GM19023 (cell line): ENCODE results near the gene ZNF652.
"Not testable (repeated sequence)": the region's sequence is repeated elsewhere in the genome, so short reads cannot be mapped to it uniquely, and the experiment has no call there.

Experiments used
- ATAC-seq: cut with Tn5 transposase; IDR thresholded peaks from one replicate; pipeline ENCODE4 v1.9.1; 2021; ENCODE audit warnings: mild to moderate bottlenecking, moderate library complexity; ENCODE audit not compliant: unreplicated experiment

ZNF652 gene

GRCh38 chr17:49277638-49278037 lies 84.4 kb downstream of the ZNF652 start:
- ATAC-seq, result no peak

DNA sequence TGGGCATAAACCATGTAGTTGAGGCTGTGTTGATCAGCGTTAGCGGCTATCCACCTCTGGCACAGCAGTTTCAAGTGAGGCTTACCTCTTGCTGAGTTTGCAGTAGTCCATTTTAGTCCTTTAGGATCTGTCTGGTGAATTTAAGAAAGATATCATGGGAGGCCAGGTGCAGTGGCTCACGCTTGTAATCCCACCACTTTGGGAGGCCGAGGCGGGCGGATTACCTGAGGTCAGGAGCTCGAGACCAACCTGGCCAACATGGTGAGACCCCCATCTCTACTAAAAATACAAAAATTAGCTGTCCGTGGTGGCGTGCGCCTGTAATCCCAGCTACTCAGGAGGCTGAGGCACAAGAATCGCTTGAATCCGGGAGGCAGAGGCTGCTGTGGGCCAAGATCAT lies 86.1 kb downstream of the ZNF652 start:
- not testable (repeated sequence) for ATAC-seq

DNA sequence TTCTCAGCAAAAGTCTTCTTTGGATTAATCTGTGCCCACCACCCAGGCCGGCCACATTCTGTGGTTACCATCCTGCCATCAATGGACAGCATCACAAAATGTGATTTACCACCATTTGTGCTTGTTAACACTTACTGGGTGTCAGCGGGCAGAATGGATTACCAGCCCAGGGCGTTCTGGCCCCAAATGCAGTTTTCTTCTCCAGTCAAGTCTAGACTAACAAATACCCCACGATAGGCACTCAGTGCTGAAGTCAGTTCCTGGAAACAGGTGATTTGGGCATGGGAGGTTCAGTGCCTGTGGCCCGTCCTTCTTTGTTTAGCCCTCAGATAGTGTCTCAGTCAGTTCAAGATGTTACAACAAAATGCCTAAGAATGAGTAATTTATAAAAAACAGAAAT lies 92.7 kb downstream of the ZNF652 start:
- ATAC-seq, result no peak

GRCh38 chr17:49267912-49268311 lies 94.1 kb downstream of the ZNF652 start:
- ATAC-seq, result no peak

DNA sequence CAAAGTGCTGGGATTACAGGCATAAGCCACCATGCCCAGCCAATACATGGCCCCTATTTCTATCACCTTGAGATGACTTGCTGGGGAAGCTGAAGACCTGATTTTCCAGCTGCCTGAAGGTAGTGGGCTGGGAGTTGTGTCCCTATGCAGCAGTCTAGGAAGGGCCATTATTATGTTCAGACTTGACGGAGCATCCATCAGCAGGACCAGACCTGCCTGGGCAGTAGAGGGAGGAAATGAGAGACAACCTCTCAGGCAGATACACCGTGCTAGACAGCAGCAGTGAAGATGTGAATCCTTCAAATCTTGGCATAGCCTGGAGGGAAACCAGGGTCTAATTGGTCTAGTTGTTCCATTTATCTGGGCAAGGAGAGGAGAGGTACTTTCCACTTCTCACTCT lies 95.8 kb downstream of the ZNF652 start:
- no peak for ATAC-seq

- ATAC-seq, result not testable (repeated sequence)
Measured at GRCh38 chr17:49261540-49261939, 100.5 kb downstream of the ZNF652 start.

DNA sequence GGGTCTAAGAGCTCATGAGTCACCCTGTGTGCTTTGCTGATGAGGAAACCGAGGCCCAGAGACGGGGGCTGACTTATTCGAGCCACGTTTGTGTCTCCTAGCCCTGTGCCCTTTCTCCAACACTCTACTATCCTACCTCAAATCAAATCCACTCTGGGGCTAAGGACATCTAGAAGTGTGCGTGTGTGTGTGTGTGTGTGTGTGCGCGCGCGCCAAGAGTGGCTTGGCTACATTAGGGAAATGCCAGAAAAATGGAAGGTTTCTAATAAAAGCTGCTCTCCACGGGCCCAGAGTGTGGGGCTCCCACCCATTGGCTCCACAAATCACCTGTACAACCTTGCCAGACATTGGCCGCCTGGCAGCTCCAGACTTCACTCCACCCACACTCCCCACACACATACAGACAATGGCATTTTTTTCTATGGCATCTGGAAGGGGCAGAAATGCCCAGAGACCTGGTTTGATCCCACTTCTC lies 101.2 kb downstream of the ZNF652 start:
- ATAC-seq, result no peak

DNA sequence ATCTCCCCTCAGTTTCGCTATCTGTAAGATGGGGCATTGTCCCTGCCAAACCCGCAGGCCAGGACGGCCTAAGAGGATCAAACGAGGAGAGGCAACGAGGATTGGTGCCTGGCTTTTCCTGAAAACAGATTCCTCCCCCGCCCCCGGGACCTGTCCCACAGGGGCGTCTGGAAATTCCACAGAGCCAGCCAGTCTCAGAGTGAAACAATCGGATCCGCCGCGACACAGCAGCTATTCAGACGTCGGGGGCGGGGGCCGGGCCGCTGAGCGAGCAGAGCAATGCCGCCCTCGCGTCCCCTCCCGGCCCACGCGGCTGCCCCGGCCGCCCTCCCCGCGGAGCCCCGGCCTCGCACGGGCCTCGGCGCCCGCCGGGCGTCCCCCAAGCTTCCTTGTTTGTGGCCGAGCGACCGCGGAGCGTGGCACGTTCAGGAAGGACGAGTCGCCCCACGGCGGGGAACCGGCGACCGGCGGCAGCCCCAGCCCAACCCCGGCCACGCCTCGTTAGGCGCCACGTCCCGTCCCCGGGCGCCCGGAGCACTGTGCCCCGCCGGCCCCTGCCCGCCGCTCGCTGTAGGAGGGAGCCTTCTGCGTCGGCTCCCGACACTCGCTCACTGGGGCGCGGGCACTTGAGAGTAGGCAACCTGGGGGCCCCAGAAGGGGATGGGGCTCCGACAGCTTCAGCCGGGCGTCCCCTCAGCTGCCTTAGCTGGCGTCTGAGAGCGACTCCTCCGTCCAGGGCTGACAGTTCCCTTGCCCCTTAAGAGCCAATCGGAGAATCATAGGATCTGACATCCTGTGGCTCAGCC lies 101.8 kb downstream of the ZNF652 start:
- ATAC-seq, result no peak

DNA sequence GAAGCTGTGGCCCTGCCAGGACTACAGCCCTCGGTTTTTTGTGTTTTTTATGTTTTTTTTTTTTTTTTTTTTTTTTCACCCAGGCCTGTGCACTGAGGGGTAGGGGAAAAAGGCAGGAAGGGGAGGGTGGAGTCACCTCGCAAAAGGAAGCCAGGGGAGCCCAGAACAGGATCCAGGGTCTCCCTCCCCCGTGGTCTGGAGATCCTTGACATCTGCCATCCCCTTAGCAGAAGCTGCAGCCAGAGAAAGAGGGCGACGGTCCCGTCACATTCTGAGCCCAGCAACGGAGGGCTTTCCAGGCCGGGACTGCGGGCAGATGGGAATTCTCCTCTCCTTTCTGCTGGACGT lies 102.4 kb downstream of the ZNF652 start:
- no peak for ATAC-seq

DNA sequence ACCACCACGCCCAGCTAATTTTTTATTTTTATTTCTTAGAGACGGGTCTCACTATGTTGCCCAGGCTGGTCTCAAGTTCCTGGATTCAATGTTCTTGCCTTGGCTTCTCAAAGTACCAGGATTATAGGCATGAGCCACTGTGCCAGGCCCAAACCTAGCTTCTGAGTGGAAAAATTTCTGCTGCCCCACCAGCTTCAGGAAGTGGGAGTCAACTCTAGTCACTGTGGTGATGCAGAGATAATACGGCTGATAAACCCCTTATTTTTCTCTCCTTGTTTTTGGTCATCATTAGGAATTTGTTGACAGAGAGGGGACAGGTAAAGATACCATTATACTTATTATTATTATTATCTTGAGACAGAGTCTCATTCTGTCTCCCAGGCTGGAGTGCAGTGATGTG lies 103.7 kb downstream of the ZNF652 start:
- no peak for ATAC-seq

DNA sequence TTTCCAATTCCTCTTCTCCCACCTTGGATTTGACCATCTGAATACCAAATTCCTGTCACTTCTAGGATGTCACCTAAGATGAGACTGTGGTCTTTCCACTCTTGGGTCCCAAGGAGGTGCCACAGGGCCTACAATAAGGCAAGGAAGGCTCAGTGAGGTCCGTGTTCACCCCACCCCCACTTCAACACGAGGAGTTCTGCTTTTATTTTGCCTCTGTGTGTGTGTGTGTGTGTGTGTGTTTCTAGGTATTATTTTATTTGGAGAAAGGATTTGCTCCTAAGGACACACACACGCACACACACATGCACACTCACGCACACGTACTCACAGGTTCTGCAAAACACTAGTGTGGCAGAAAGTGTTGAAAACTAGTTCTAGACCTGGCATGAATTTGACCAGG lies 106.9 kb downstream of the ZNF652 start:
- no peak for ATAC-seq

DNA sequence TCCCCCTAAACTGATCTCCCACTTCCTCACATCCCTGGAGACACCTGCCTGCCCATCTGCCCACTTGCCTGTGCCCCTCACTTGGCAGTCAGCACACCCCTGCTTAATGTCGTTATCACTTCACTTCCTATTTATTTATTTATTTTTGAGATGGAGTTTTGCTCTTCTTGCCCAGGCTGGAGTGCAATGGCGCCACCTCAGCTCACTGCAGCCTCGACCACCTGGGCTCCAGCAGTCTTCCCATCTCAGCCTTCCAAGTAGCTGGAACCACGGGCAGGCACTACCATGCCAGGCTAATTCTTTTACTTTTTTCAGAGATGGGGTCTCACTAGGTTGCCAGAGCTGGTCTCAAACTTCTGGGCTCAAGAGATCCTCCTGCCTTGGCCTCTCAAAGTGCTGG lies 108.0 kb downstream of the ZNF652 start:
- no peak for ATAC-seq

- ATAC-seq, result no peak
Measured at GRCh38 chr17:49252148-49252695, 109.8 kb downstream of the ZNF652 start.

- no peak for ATAC-seq
Measured at GRCh38 chr17:49249890-49250522, 112.0 kb downstream of the ZNF652 start.

DNA sequence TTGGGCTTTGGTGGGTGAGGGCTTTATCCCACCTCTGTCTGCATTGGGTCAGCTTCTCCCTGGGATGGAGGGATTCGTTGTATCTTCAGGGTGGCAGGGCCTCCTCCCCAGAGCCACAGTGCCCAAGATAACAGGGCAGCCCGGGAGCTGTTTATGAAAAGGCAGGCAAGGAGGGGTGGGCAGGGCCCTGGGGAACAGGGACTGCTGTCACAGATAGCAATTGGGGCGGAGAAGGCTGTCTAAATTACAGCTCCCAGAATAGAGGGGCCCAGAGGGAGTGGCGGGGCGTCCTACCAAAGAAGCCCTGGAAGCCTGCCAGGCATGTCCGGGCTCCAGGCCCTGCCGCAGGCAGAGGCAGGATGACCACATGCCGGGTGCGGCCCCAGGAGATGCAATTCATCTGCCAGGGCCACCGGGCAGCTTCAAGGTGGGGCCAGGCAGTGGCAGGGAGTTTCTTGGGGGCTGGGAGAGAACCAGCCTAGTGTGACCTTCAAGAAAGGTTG lies 112.7 kb downstream of the ZNF652 start:
- no peak for ATAC-seq

GRCh38 chr17:49247944-49248343 lies 114.1 kb downstream of the ZNF652 start:
- ATAC-seq, result no peak

GRCh38 chr17:49244839-49245238 lies 117.2 kb downstream of the ZNF652 start:
- no peak for ATAC-seq
